GM20000 (cell line): Measurements from ENCODE around the gene KIR2DL3.
"Not testable (repeated sequence)": the region's sequence is repeated elsewhere in the genome, so short reads cannot be mapped to it uniquely, and the experiment has no call there.

Experiments used
- DNase-seq: peaks from one replicate; pipeline ENCODE4 v3.0.0; 2012; ENCODE audit warnings: low spot score
- CTCF ChIP-seq: IDR thresholded peaks from 2 replicates; pipeline ENCODE4 v1.5.1; 2012; ENCODE audit warnings: mild to moderate bottlenecking, control low read depth; ENCODE audit errors: extremely low read depth, missing control alignments

KIR2DL3 gene

GRCh38 chr19:54738306-54738705 lies at the start of gene KIR2DL3:
Gene KIR2DL3 (plus strand): TSS chr19:54738513. CDS start chr19:54738546, 33 bp downstream.
- DNase-seq: not testable (repeated sequence)

- DNase-seq: no peak
- no peak for TF ChIP-seq CTCF
Observed at GRCh38 chr19:54691582-54692297, 46.6 kb upstream of the KIR2DL3 start.

DNA sequence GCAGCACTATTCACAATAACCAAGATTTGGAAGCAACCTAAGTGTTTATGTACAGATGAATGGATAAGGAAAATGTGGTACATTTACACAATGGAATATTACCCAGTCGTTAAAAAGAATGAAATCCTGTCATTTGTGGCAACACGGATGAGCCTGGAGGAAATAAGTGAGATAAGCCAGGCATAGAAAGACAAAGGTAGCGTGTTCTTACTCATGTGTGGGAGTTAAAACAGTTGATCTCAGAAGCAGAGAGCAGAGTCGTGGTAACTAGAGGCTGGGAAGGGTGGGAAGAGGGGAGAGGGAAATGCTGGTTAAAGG lies 46.1 kb upstream of the KIR2DL3 start:
- no peak for TF ChIP-seq CTCF
- DNase-seq: no peak

DNA sequence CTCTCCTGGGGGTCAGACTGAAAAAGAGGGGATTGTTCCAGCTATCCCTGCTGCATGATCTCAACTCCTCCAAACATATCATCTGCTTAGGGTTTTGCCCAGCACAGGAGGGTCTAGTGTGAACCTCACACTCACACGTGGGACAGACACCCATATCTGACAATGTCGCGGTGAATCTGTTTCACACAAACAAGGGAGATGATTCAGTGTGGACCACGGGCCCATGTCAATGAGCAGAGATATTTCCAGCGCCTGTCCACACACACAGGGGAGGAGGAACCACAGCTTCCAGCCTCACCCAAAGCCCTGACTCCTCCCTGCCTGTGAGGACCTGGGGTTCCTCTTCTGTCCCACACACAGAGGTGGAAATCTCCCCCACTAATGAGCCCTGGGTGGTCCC lies 43.7 kb upstream of the KIR2DL3 start:
- no peak for TF ChIP-seq CTCF
- no peak for DNase-seq

GRCh38 chr19:54696117-54696548 lies 42.2 kb upstream of the KIR2DL3 start:
- no peak for TF ChIP-seq CTCF
- DNase-seq: no peak

DNA sequence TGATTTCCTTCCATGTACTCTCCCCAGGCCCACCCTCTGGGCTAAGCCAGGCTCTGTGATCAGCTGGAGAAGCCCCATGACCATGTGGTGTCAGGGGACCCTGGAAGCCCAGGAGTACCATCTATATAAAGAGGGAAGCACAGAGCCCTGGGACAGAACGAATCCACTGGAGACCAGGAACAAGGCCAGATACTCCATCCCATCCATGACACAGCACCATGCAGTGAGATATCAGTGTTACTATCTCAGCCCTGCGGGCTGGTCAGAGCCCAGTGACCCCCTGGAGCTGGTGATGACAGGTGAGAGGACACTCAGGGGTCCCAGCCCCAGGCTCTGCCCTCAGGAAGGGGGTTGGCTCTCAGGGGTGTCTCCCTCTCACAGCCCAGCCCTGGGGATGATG lies 41.5 kb upstream of the KIR2DL3 start:
- no peak for DNase-seq
- TF ChIP-seq CTCF: no peak

- not testable (repeated sequence) for DNase-seq
Observed at GRCh38 chr19:54697716-54698115, 40.6 kb upstream of the KIR2DL3 start.

DNA sequence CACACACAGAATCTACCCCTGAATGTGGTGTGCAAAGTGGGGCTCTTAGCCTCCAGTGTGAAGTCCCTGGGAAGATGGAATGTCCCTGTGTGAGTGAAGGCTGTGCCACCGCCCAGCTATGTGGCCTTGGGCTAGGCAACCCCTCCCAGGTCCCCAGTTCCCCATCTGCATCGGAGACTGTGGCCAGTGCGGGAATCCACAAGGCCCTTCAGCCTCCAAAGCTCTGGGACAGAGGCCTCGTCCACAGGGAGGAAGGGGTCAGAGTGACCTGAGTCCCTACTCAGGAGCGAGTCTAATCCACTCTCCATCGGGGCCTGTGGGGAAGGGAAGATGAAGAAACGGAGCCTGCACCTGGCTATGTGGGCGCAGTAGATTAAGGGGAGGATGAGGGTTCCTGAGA lies 33.4 kb upstream of the KIR2DL3 start:
- no peak for TF ChIP-seq CTCF

More for the DNA sequence above, 33.4 kb upstream of the KIR2DL3 start:
- DNase-seq: no peak
